Vagina (tissue), 2 donors: ENCODE data around the gene ARL8B. TPM values are rescaled to one million over a fixed set of nuclear protein-coding genes. Genes with fewer than 3 reads are reported as not detected.
A peak's percentile ranks its signal among the peaks of the same experiment; 100 is the strongest.

Experiments
- DNase-seq, 2 donors: peaks; one replicate each; pipeline ENCODE4 v3.0.0-alpha.2; 2017; ENCODE audit errors: extremely low spot score in 2 of 2
- H3K27ac ChIP-seq: fragments of 200-600 bp; sonication (generic); one replicate; pipeline ENCODE4 v1.5.1; 2019
- H3K27me3 ChIP-seq: fragments of 200-600 bp; sonication (generic); one replicate; pipeline ENCODE4 v1.5.1; 2019
- H3K36me3 ChIP-seq, 2 donors: fragments of 200-600 bp; sonication (generic); one replicate each; pipeline ENCODE4 v1.5.1; 2017 to 2019
- H3K4me1 ChIP-seq: fragments of 200-600 bp; sonication (generic); one replicate; pipeline ENCODE4 v1.5.1; 2019
- H3K4me3 ChIP-seq, 2 donors: fragments of 200-600 bp; sonication (generic); 1 replicate in 1 of 2; 2 replicates in 1 of 2; pipeline ENCODE4 v1.5.1; 2016 to 2019
- H3K9me3 ChIP-seq: fragments of 200-600 bp; sonication (generic); one replicate; pipeline ENCODE4 v1.5.1; 2019
- CTCF ChIP-seq, 3 experiments: fragments of 450-650 bp in 2 of 3; fragments of 200-600 bp in 1 of 3; sonication (generic) in 1 of 3; IDR thresholded peaks; one replicate each; pipeline ENCODE4 v1.5.1; 2017 to 2019; ENCODE audit warnings: antibody characterized with exemption in 3 of 3, mild to moderate bottlenecking in 2 of 3, moderate library complexity in 2 of 3
- POLR2A ChIP-seq, 2 donors: fragments of 450-650 bp; IDR thresholded peaks; one replicate each; pipeline ENCODE4 v1.6.1; 2017; ENCODE audit warnings: antibody characterized with exemption in 2 of 2, mild to moderate bottlenecking in 2 of 2, moderate library complexity in 2 of 2
- POLR2AphosphoS5 ChIP-seq, 2 donors: sonication (generic); formaldehyde crosslinking; IDR thresholded peaks; one replicate each; pipeline ENCODE4 v1.9.0; 2017; ENCODE audit warnings: antibody characterized with exemption in 2 of 2, mild to moderate bottlenecking in 2 of 2, low read depth in 1 of 2; ENCODE audit not compliant: insufficient read depth in 1 of 2
- intact Hi-C: fragments of 100-400 bp; cut with DNase I; formaldehyde crosslinking; loops from one replicate; pipeline ENCODE4 v1.15.1; 2023
- total RNA-seq: library from RNA; depleted of rRNA; stranded (reverse); fragments of >200 nt; gene quantifications from one replicate; pipeline ENCODE4 v1.2.3, GENCODE V29; 2016

The ARL8B gene
- total RNA-seq, 1 donor from 2014 or later, result 44.4 TPM

DNA sequence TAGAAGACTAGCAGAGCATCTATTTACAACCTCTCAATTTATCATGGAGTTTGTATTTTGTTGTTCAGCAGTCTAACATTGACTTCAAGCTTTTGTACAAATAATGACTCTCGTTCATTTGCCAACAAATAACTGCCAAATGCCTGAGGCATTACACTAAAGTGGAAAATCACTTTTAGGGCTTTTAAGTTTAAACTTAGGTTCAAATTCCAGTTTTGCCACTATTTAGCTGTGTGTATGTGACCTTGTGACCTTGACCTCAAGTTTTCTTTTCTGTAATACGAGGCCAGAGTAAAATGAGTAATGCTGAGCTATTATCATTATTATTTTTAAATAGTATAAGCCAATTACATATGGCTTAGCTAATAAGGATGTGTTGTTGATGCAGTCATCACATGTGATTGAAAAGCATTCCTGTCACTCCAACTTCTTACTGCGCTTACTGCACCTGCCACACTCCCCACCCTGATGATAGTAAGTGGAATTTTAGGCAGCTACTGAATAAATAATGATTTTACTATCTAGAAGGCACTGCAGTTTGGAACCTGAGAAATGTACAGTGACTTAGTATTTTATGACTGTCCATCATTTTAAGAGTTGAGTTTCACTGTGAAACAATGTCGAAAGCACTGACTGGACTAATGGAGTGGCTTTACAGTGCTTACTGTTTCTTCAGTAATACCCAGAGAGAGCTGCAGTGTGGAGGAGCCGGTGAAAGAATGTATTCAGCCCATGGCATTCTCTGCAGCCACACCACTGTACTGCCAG lies 16.3 kb downstream of the ARL8B start:
- H3K27me3 ChIP-seq, result no peaks in the 10 kb centered on the region
- no peaks in the 10 kb centered on the region for H3K36me3 ChIP-seq
- H3K27ac ChIP-seq, result peak overlapping the region; percentile 14
- no peak for DNase-seq
- no peak overlapping the region for H3K4me3 ChIP-seq
- H3K4me1 ChIP-seq, result peaks cover 73% of the 10 kb centered on the region
- intact Hi-C loops, result no loop called here
- TF ChIP-seq POLR2A (IDR thresholded peaks at IDR 0.05) (no peak), CTCF (IDR thresholded peaks at IDR 0.05) (no peak), POLR2AphosphoS5 (IDR thresholded peaks at IDR 0.05; ENCODE audit: insufficient read depth in 1 of 2, low read depth in 1 of 2) (no peak)
- H3K9me3 ChIP-seq, result no peaks in the 10 kb centered on the region

- no peaks in the 10 kb centered on the region for H3K36me3 ChIP-seq
- TF ChIP-seq POLR2AphosphoS5 (IDR thresholded peaks at IDR 0.05; ENCODE audit: insufficient read depth in 1 of 2, low read depth in 1 of 2) (no peak), CTCF (IDR thresholded peaks at IDR 0.05) (no peak)
- H3K4me3 ChIP-seq, result no peak overlapping the region
- intact Hi-C loops, result no loop called here
- no peaks in the 10 kb centered on the region for H3K27me3 ChIP-seq
- no peak for DNase-seq
- H3K27ac ChIP-seq, result no peak overlapping the region
- H3K4me1 ChIP-seq, result peaks cover 82% of the 10 kb centered on the region
- no peaks in the 10 kb centered on the region for H3K9me3 ChIP-seq
These were observed 18.1 kb downstream of the ARL8B start for GRCh38 chr3:5140230-5140621.

DNA sequence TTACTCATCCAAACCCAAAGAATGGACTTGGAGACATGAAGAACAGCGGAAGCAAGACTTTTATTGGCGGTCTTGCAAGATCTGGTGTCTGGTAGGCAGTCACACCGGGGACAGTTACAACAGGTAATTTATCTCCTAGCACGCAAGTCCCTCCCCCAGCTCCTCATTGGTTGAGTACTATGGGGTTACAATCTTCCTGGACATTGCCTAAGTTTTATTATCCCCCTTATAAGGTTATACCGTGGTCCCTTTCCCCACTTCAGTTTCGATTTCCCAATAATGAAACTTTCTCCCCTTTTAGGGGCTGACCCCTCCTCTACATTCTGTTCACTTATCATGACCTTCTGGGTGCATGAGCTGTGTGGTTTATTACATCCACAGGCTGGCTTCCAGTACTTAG lies 18.7 kb downstream of the ARL8B start:
- Histone ChIP-seq H3K27me3 (no peaks in the 10 kb centered on the region), H3K27ac (no peak overlapping the region), H3K36me3 (no peaks in the 10 kb centered on the region), H3K9me3 (no peaks in the 10 kb centered on the region), H3K4me3 (no peak overlapping the region), H3K4me1 (peaks cover 82% of the 10 kb centered on the region)
- no peak for DNase-seq
- intact Hi-C loops, result no loop called here
- TF ChIP-seq POLR2A (IDR thresholded peaks at IDR 0.05) (no peak), POLR2AphosphoS5 (IDR thresholded peaks at IDR 0.05; ENCODE audit: insufficient read depth in 1 of 2, low read depth in 1 of 2) (no peak), CTCF (IDR thresholded peaks at IDR 0.05) (no peak)

- intact Hi-C loops, result no loop called here
- Histone ChIP-seq H3K9me3 (no peaks in the 10 kb centered on the region), H3K4me1 (peaks cover 74% of the 10 kb centered on the region)
These were observed 19.7 kb downstream of the ARL8B start for GRCh38 chr3:5141760-5142159.

More at GRCh38 chr3:5141760-5142159, 19.7 kb downstream of the ARL8B start:
- Histone ChIP-seq H3K36me3 (no peaks in the 10 kb centered on the region), H3K27me3 (no peaks in the 10 kb centered on the region), H3K4me3 (no peak overlapping the region), H3K27ac (no peak overlapping the region)
- no peak for DNase-seq
- TF ChIP-seq POLR2A (IDR thresholded peaks at IDR 0.05) (no peak), CTCF (IDR thresholded peaks at IDR 0.05) (no peak), POLR2AphosphoS5 (IDR thresholded peaks at IDR 0.05; ENCODE audit: insufficient read depth in 1 of 2, low read depth in 1 of 2) (no peak)
